GM21717 (cell line): ENCODE results near the gene DUOXA1.
"Not testable (repeated sequence)": the region's sequence is repeated elsewhere in the genome, so short reads cannot be mapped to it uniquely, and the experiment has no call there.

ENCODE experiments used
- ATAC-seq: cut with Tn5 transposase; IDR thresholded peaks from one replicate; pipeline ENCODE4 v1.9.1; 2021; ENCODE audit warnings: mild to moderate bottlenecking, moderate library complexity; ENCODE audit not compliant: unreplicated experiment

Gene DUOXA1

GRCh38 chr15:45151998-45152828 is 22.5 kb upstream of the DUOXA1 start:
- no peak for ATAC-seq

- ATAC-seq: no peak
Measured at GRCh38 chr15:45150997-45151396, 21.3 kb upstream of the DUOXA1 start.

- ATAC-seq: no peak
Measured at GRCh38 chr15:45150481-45150880, 20.8 kb upstream of the DUOXA1 start.

- ATAC-seq: no peak
Measured at GRCh38 chr15:45149060-45149459, 19.4 kb upstream of the DUOXA1 start.

GRCh38 chr15:45148076-45149059 is 18.7 kb upstream of the DUOXA1 start:
- no peak for ATAC-seq

GRCh38 chr15:45147606-45148005 is 17.9 kb upstream of the DUOXA1 start:
- ATAC-seq: no peak

GRCh38 chr15:45146405-45146804 is 16.7 kb upstream of the DUOXA1 start:
- ATAC-seq: no peak

- no peak for ATAC-seq
Measured at GRCh38 chr15:45144775-45145174, 15.1 kb upstream of the DUOXA1 start.

GRCh38 chr15:45143946-45144345 is 14.3 kb upstream of the DUOXA1 start:
- no peak for ATAC-seq

GRCh38 chr15:45143056-45143455 is 13.4 kb upstream of the DUOXA1 start:
- ATAC-seq: no peak

- ATAC-seq: no peak
Measured at GRCh38 chr15:45141386-45141785, 11.7 kb upstream of the DUOXA1 start.

GRCh38 chr15:45140557-45141250 is 11.0 kb upstream of the DUOXA1 start:
- ATAC-seq: no peak

- no peak for ATAC-seq
Measured at GRCh38 chr15:45139770-45140169, 10.1 kb upstream of the DUOXA1 start.

- ATAC-seq: no peak
Measured at GRCh38 chr15:45138814-45139765, 9.4 kb upstream of the DUOXA1 start.

GRCh38 chr15:45137703-45138102 is 8.0 kb upstream of the DUOXA1 start:
- ATAC-seq: no peak

GRCh38 chr15:45136378-45136764 is 6.7 kb upstream of the DUOXA1 start:
- ATAC-seq: no peak

- not testable (repeated sequence) for ATAC-seq
Measured at GRCh38 chr15:45135705-45136377, 6.2 kb upstream of the DUOXA1 start.

- no peak for ATAC-seq
Measured at GRCh38 chr15:45134682-45135604, 5.3 kb upstream of the DUOXA1 start.
